ENCODE results near the gene PCBP3. TPM values are rescaled to one million over a fixed set of nuclear protein-coding genes. Genes with fewer than 3 reads are reported as not detected.

Gene PCBP3
- total RNA-seq, 4 donors from 2014 or later = 0.77 to 8.6 (median 3.2) TPM; not detected in 1

- Histone ChIP-seq H3K27me3 (no peaks in the 10 kb centered on the region), H3K4me3 (no peak overlapping the region), H3K4me1 (no peaks in the 10 kb centered on the region), H3K27ac (no peak overlapping the region), H3K9me3 (no peaks in the 10 kb centered on the region), H3K36me3 (no peaks in the 10 kb centered on the region)
- no peak for DNase-seq
- TF ChIP-seq, protein P1, sequence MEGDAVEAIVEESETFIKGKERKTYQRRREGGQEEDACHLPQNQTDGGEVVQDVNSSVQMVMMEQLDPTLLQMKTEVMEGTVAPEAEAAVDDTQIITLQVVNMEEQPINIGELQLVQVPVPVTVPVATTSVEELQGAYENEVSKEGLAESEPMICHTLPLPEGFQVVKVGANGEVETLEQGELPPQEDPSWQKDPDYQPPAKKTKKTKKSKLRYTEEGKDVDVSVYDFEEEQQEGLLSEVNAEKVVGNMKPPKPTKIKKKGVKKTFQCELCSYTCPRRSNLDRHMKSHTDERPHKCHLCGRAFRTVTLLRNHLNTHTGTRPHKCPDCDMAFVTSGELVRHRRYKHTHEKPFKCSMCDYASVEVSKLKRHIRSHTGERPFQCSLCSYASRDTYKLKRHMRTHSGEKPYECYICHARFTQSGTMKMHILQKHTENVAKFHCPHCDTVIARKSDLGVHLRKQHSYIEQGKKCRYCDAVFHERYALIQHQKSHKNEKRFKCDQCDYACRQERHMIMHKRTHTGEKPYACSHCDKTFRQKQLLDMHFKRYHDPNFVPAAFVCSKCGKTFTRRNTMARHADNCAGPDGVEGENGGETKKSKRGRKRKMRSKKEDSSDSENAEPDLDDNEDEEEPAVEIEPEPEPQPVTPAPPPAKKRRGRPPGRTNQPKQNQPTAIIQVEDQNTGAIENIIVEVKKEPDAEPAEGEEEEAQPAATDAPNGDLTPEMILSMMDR (IDR thresholded peaks at IDR 0.05) = no peak
- TF ChIP-seq POLR2A (IDR thresholded peaks at IDR 0.05) = no peak
- intact Hi-C loops (cut with DNase I; ENCODE audit: low total_unique reads) = no loop called here
These were observed 279.1 kb downstream of the PCBP3 start for GRCh38 chr21:45922648-45923047.

- no peak overlapping the region for H3K4me3 ChIP-seq
- H3K27ac ChIP-seq = no peak overlapping the region
- no peaks in the 10 kb centered on the region for H3K36me3 ChIP-seq
- TF ChIP-seq, protein P1 (IDR thresholded peaks at IDR 0.05) = peak; percentile 84 to 92 (median 88)
- TF ChIP-seq POLR2A (IDR thresholded peaks at IDR 0.05) = peak in 1 of 2 donors; percentile 16
- intact Hi-C loops (cut with DNase I; ENCODE audit: low total_unique reads) = no loop called here
- H3K9me3 ChIP-seq = no peaks in the 10 kb centered on the region
- no peaks in the 10 kb centered on the region for H3K27me3 ChIP-seq
- peak; percentile 73 to 81 for DNase-seq
- H3K4me1 ChIP-seq = no peaks in the 10 kb centered on the region
These were observed 279.6 kb downstream of the PCBP3 start for GRCh38 chr21:45923146-45923545.

- no peaks in the 10 kb centered on the region for H3K36me3 ChIP-seq
- no peak for DNase-seq
- no peaks in the 10 kb centered on the region for H3K9me3 ChIP-seq
- TF ChIP-seq POLR2A (IDR thresholded peaks at IDR 0.05) = no peak
- TF ChIP-seq, protein P1 (IDR thresholded peaks at IDR 0.05) = peak in 1 of 4 experiments; percentile 7
- no peaks in the 10 kb centered on the region for H3K4me1 ChIP-seq
- no peak overlapping the region for H3K27ac ChIP-seq
- no peak overlapping the region for H3K4me3 ChIP-seq
- intact Hi-C loops (cut with DNase I; ENCODE audit: low total_unique reads) = no loop called here
- no peaks in the 10 kb centered on the region for H3K27me3 ChIP-seq
These were observed 282.8 kb downstream of the PCBP3 start for GRCh38 chr21:45926281-45926680.

GRCh38 chr21:45927032-45927431, 283.5 kb downstream of the PCBP3 start:
- no peaks in the 10 kb centered on the region for H3K27me3 ChIP-seq
- H3K9me3 ChIP-seq = no peaks in the 10 kb centered on the region
- no peak for DNase-seq
- H3K27ac ChIP-seq = no peak overlapping the region
- no peak overlapping the region for H3K4me3 ChIP-seq
- TF ChIP-seq POLR2A (IDR thresholded peaks at IDR 0.05) = no peak
- TF ChIP-seq, protein P1 (IDR thresholded peaks at IDR 0.05) = no peak
- H3K4me1 ChIP-seq = no peaks in the 10 kb centered on the region
- H3K36me3 ChIP-seq = no peaks in the 10 kb centered on the region
- intact Hi-C loops (cut with DNase I; ENCODE audit: low total_unique reads) = no loop called here

- DNase-seq = no peak
- H3K4me1 ChIP-seq = no peaks in the 10 kb centered on the region
- TF ChIP-seq, protein P1 (IDR thresholded peaks at IDR 0.05) = no peak
- TF ChIP-seq POLR2A (IDR thresholded peaks at IDR 0.05) = no peak
- H3K36me3 ChIP-seq = no peaks in the 10 kb centered on the region
- no peak overlapping the region for H3K27ac ChIP-seq
- H3K27me3 ChIP-seq = no peaks in the 10 kb centered on the region
- no peaks in the 10 kb centered on the region for H3K9me3 ChIP-seq
- H3K4me3 ChIP-seq = no peak overlapping the region
- intact Hi-C loops (cut with DNase I; ENCODE audit: low total_unique reads) = no loop called here
These were observed 284.6 kb downstream of the PCBP3 start for GRCh38 chr21:45927851-45928850.
